ENCODE data around the gene XPC. TPM values are rescaled to one million over a fixed set of nuclear protein-coding genes. Genes with fewer than 3 reads are reported as not detected.

XPC gene
- total and polyA plus RNA-seq, 2 donors from 2014 or later, result 15.9 to 44.4 TPM

DNA sequence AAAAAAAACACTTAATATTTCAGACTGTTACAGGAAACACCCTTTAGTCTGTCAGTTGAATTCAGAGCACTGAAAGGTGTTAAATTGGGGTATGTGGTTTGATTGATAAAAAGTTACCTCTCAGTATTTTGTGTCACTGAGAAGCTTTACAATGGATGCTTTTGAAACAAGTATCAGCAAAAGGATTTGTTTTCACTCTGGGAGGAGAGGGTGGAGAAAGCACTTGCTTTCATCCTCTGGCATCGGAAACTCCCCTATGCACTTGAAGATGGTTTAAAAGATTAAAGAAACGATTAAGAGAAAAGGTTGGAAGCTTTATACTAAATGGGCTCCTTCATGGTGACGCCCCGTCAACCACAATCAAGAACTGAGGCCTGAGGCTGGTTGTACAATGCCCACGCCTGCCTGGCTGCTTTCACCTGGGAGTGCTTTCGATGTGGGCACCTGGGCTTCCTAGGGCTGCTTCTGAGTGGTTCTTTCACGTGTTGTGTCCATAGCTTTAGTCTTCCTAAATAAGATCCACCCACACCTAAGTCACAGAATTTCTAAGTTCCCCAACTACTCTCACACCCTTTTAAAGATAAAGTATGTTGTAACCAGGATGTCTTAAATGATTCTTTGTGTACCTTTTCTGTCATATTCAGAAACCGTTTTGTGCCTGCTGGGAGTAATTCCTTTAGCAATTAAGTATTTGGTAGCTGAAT is 35.7 kb downstream of the XPC start:
- H3K36me3 ChIP-seq (ENCODE audit: control insufficient read depth in 2 of 3, insufficient read depth in 3 of 3, low read length in 3 of 3), result peaks cover 2 to 47% (median 24%) of the 10 kb centered on the region in 3 donors
- no peak overlapping the region for H3K4me3 ChIP-seq (ENCODE audit: low read length in 3 of 3)
- H3K27ac ChIP-seq (ENCODE audit: low read depth in 2 of 2, low read length in 2 of 2), result no peak overlapping the region
- H3K9ac ChIP-seq (ENCODE audit: low read length in 3 of 3), result peak overlapping the region in 1 of 3 donors; percentile 9
- DNase-seq (peak in 1 of 5 donors; percentile 35), FAIRE-seq (no peak)
- intact Hi-C loops (cut with DNase I), result no loop called here
- no peaks in the 10 kb centered on the region for H3K9me3 ChIP-seq (ENCODE audit: control insufficient read depth in 2 of 3, insufficient read depth in 1 of 3, low read length in 3 of 3)
- H3K27me3 ChIP-seq (ENCODE audit: control insufficient read depth, insufficient read depth, low read length), result no peaks in the 10 kb centered on the region
- TF ChIP-seq, protein P1, sequence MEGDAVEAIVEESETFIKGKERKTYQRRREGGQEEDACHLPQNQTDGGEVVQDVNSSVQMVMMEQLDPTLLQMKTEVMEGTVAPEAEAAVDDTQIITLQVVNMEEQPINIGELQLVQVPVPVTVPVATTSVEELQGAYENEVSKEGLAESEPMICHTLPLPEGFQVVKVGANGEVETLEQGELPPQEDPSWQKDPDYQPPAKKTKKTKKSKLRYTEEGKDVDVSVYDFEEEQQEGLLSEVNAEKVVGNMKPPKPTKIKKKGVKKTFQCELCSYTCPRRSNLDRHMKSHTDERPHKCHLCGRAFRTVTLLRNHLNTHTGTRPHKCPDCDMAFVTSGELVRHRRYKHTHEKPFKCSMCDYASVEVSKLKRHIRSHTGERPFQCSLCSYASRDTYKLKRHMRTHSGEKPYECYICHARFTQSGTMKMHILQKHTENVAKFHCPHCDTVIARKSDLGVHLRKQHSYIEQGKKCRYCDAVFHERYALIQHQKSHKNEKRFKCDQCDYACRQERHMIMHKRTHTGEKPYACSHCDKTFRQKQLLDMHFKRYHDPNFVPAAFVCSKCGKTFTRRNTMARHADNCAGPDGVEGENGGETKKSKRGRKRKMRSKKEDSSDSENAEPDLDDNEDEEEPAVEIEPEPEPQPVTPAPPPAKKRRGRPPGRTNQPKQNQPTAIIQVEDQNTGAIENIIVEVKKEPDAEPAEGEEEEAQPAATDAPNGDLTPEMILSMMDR (IDR thresholded peaks at IDR 0.05; ENCODE audit: borderline replicate concordance, extremely low read depth, insufficient read depth), result no peak
- peaks cover 6 to 20% (median 19%) of the 10 kb centered on the region in 3 donors for H3K4me1 ChIP-seq (ENCODE audit: control insufficient read depth in 2 of 3, insufficient read depth in 2 of 3, low read depth in 1 of 3, low read length in 3 of 3)

DNA sequence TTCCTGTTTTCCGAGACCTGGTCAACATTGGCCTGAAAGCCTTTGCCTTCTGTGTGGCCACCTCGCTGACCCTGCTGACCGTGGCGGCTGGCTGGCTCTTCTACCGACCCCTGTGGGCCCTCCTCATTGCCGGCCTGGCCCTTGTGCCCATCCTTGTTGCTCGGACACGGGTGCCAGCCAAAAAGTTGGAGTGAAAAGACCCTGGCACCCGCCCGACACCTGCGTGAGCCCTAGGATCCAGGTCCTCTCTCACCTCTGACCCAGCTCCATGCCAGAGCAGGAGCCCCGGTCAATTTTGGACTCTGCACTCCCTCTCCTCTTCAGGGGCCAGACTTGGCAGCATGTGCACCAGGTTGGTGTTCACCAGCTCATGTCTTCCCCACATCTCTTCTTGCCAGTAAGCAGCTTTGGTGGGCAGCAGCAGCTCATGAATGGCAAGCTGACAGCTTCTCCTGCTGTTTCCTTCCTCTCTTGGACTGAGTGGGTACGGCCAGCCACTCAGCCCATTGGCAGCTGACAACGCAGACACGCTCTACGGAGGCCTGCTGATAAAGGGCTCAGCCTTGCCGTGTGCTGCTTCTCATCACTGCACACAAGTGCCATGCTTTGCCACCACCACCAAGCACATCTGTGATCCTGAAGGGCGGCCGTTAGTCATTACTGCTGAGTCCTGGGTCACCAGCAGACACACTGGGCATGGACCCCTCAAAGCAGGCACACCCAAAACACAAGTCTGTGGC is 36.6 kb downstream of the XPC start:
- TF ChIP-seq, protein P1 (IDR thresholded peaks at IDR 0.05; ENCODE audit: borderline replicate concordance, extremely low read depth, insufficient read depth), result no peak
- Histone ChIP-seq H3K36me3 (ENCODE audit: control insufficient read depth in 2 of 3, insufficient read depth in 3 of 3, low read length in 3 of 3) (peaks cover 5 to 45% (median 21%) of the 10 kb centered on the region in 3 donors), H3K9me3 (ENCODE audit: control insufficient read depth in 2 of 3, insufficient read depth in 1 of 3, low read length in 3 of 3) (no peaks in the 10 kb centered on the region), H3K4me3 (ENCODE audit: low read length in 3 of 3) (no peak overlapping the region), H3K27me3 (ENCODE audit: control insufficient read depth, insufficient read depth, low read length) (no peaks in the 10 kb centered on the region), H3K4me1 (ENCODE audit: control insufficient read depth in 2 of 3, insufficient read depth in 2 of 3, low read depth in 1 of 3, low read length in 3 of 3) (peaks cover 6 to 16% (median 15%) of the 10 kb centered on the region in 3 donors), H3K9ac (ENCODE audit: low read length in 3 of 3) (no peak overlapping the region), H3K27ac (ENCODE audit: low read depth in 2 of 2, low read length in 2 of 2) (no peak overlapping the region)
- intact Hi-C loops (cut with DNase I), result no loop called here
- peak in 2 of 5 donors; percentile 31 to 68 for DNase-seq
- no peak for FAIRE-seq

DNA sequence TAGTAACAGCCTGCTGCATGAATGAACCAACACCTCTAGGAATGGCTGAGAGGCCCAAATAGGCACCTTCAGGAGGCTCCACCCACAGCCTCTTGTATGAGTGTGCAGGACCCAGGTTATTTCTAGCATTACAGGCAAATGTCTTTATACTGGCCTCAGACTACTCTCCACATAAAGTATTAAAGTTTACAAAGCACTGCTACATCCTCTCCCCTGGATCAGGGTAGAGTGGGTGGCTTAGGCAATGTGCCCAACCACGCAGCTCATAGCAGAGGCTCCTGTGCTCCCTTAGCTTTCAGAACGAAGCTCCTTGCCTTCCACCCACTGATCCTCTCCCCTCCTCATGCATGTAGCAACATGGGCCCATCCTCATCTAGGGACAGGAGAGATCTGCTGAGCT is 37.3 kb downstream of the XPC start:
- Histone ChIP-seq H3K4me3 (ENCODE audit: low read length in 3 of 3) (no peak overlapping the region), H3K27ac (ENCODE audit: low read depth in 2 of 2, low read length in 2 of 2) (no peak overlapping the region), H3K9me3 (ENCODE audit: control insufficient read depth in 2 of 3, insufficient read depth in 1 of 3, low read length in 3 of 3) (no peaks in the 10 kb centered on the region), H3K9ac (ENCODE audit: low read length in 3 of 3) (no peak overlapping the region), H3K4me1 (ENCODE audit: control insufficient read depth in 2 of 3, insufficient read depth in 2 of 3, low read depth in 1 of 3, low read length in 3 of 3) (peaks cover 6 to 15% (median 15%) of the 10 kb centered on the region in 3 donors), H3K27me3 (ENCODE audit: control insufficient read depth, insufficient read depth, low read length) (no peaks in the 10 kb centered on the region), H3K36me3 (ENCODE audit: control insufficient read depth in 2 of 3, insufficient read depth in 3 of 3, low read length in 3 of 3) (peaks cover 7 to 38% (median 16%) of the 10 kb centered on the region in 3 donors)
- TF ChIP-seq, protein P1 (IDR thresholded peaks at IDR 0.05; ENCODE audit: borderline replicate concordance, extremely low read depth, insufficient read depth), result no peak
- peak in 2 of 5 donors; percentile 27 to 32 for DNase-seq
- no peak for FAIRE-seq
- intact Hi-C loops (cut with DNase I), result no loop called here
